GM12878 (cell line): ENCODE data around the gene ATP6V0A4. TPM values are rescaled to one million over a fixed set of nuclear protein-coding genes. Genes with fewer than 3 reads are reported as not detected.

Source experiments
- ATAC-seq: fragments of 200-7000 bp; cut with Tn5 transposase; 3 replicates; pipeline ENCODE4 v1.9.1; 2020; ENCODE audit warnings: mild to moderate bottlenecking, moderate library complexity
- BruUV-seq: library from RNA; stranded (reverse); fragments of 400-500 nt; replicated peaks from 2 replicates; lab custom pipeline; 2021; lab: Mats Ljungman, UMichigan
- CTCF ChIA-PET: fragments of 300-600 bp; sonication (Branson Sonifier 250); formaldehyde crosslinking; extraction: SDS; loops from one replicate; lab custom pipeline; 2021; ENCODE audit warnings: inconsistent platforms; lab: Yijun Ruan, JAX
- POLR2A ChIA-PET: fragments of 350-600 bp; formaldehyde crosslinking; extraction: SDS; loops from one replicate; lab custom pipeline; 2021; ENCODE audit warnings: inconsistent platforms; lab: Charles Lee
- RAD21 ChIA-PET: fragments of 300-600 bp; sonication (Branson Sonifier 250); formaldehyde crosslinking; loops from one replicate; lab custom pipeline; 2023; ENCODE audit warnings: antibody characterized with exemption; ENCODE audit not compliant: unreplicated experiment; lab: Charles Lee
- SMC1A ChIA-PET: fragments of 300-600 bp; sonication (Branson Sonifier 250); formaldehyde crosslinking; loops from one replicate; lab custom pipeline; 2023; ENCODE audit not compliant: unreplicated experiment, uncharacterized antibody; lab: Charles Lee
- DNase-seq: peaks from one replicate; pipeline ENCODE4 v3.0.0-alpha.2; 2011; ENCODE audit warnings: low read depth, low spot score
- FAIRE-seq: peaks from 3 replicates; lab custom pipeline; 2011; peaks lifted over from hg19 to GRCh38; lab: Jason Lieb, UNC
- H2AFZ ChIP-seq: 2 replicates; pipeline ENCODE4 v1.6.0; 2011; ENCODE audit warnings: low read depth, low read length, control low read depth; ENCODE audit not compliant: control insufficient read depth
- H3K27ac ChIP-seq: 2 replicates; pipeline ENCODE4 v1.5.1; 2011; ENCODE audit warnings: control low read depth; ENCODE audit not compliant: control insufficient read depth, insufficient read depth
- H3K27me3 ChIP-seq, 2 experiments: replicated peaks in 1 of 2; 2 replicates each; pipeline versions ENCODE4 v1.6.0 to v1.6.1; 2011; ENCODE audit warnings: low read length in 1 of 2; ENCODE audit not compliant: control insufficient read depth in 2 of 2, insufficient read depth in 2 of 2
- H3K36me3 ChIP-seq, 2 experiments: 2 replicates each; pipeline ENCODE4 v1.5.1; 2011; ENCODE audit warnings: low read length in 1 of 2; ENCODE audit not compliant: control insufficient read depth in 2 of 2, insufficient read depth in 2 of 2
- H3K4me1 ChIP-seq: 2 replicates; pipeline ENCODE4 v1.6.1; 2011; ENCODE audit warnings: mild to moderate bottlenecking, low read length, moderate library complexity, mixed read lengths; ENCODE audit not compliant: control insufficient read depth, insufficient read depth
- H3K4me2 ChIP-seq: 2 replicates; pipeline ENCODE4 v1.6.0; 2011; ENCODE audit warnings: control low read depth; ENCODE audit not compliant: control insufficient read depth, insufficient read depth
- H3K4me3 ChIP-seq: fragments of 200-600 bp; sonication (generic); 2 replicates; pipeline ENCODE4 v1.5.1; 2016
- H3K79me2 ChIP-seq: 2 replicates; pipeline ENCODE4 v1.6.0; 2011; ENCODE audit warnings: low read length; ENCODE audit not compliant: control insufficient read depth, insufficient read depth
- H3K9ac ChIP-seq: 2 replicates; pipeline ENCODE4 v1.8.0; 2011; ENCODE audit warnings: low read length, control low read depth, mixed read lengths; ENCODE audit not compliant: control insufficient read depth, insufficient read depth
- H3K9me3 ChIP-seq: replicated peaks from 3 replicates; pipeline ENCODE4 v1.5.1; 2011; ENCODE audit warnings: mild to moderate bottlenecking, low read length; ENCODE audit not compliant: control insufficient read depth, insufficient read depth
- H4K20me1 ChIP-seq: 2 replicates; pipeline ENCODE4 v1.6.0; 2011; ENCODE audit not compliant: control insufficient read depth, insufficient read depth
- ASH2L ChIP-seq: fragments of 300-600, 200-600 bp; sonication (generic); IDR thresholded peaks from 2 replicates; pipeline ENCODE4 v1.6.1; 2017; ENCODE audit warnings: low read depth, mild to moderate bottlenecking, borderline replicate concordance
- DPF2 ChIP-seq: fragments of 450-650 bp; IDR thresholded peaks from 2 replicates; pipeline ENCODE4 v1.6.1; 2017; ENCODE audit warnings: mild to moderate bottlenecking
- IKZF1 ChIP-seq: fragments of 450-650 bp; conservative IDR thresholded peaks from 2 replicates; pipeline ENCODE4 v1.6.1; 2017; ENCODE audit warnings: antibody characterized with exemption, mild to moderate bottlenecking
- KDM1A ChIP-seq: fragments of 200-600 bp; sonication (generic); IDR thresholded peaks from 2 replicates; pipeline ENCODE4 v1.6.1; 2016; ENCODE audit warnings: borderline replicate concordance
- PML ChIP-seq: IDR thresholded peaks from 2 replicates; pipeline ENCODE4 v1.6.1; 2012; ENCODE audit warnings: low read length, inconsistent platforms
- SIX5 ChIP-seq: IDR thresholded peaks from 2 replicates; pipeline ENCODE4 v1.6.1; 2011; ENCODE audit warnings: mild to moderate bottlenecking, low read depth, low read length, moderate library complexity; ENCODE audit not compliant: severe bottlenecking
- SMC3 ChIP-seq: IDR thresholded peaks from 2 replicates; pipeline ENCODE4 v1.6.1; 2011; ENCODE audit warnings: low read length, improper control_type of control experiment, borderline replicate concordance
- TCF12 ChIP-seq: IDR thresholded peaks from 2 replicates; pipeline ENCODE4 v1.6.1; 2011; ENCODE audit warnings: low read depth, mild to moderate bottlenecking, low read length
- ZNF622 ChIP-seq: fragments of 450-650 bp; IDR thresholded peaks from 2 replicates; pipeline ENCODE4 v1.6.1; 2017; ENCODE audit warnings: mild to moderate bottlenecking, inconsistent platforms
- ZSCAN29 ChIP-seq: fragments of 450-650 bp; IDR thresholded peaks from 2 replicates; pipeline ENCODE4 v1.6.1; 2017; ENCODE audit warnings: mild to moderate bottlenecking, moderate library complexity
- WGBS: methylation state at CpG from one replicate; pipeline ENCODE4 v1.1.6; 2016; ENCODE audit warnings: low lambda C conversion rate; ENCODE audit not compliant: insufficient replicate concordance, insufficient coverage; ENCODE audit errors: missing lambda C conversion rate; 5-methylcytosine and 5-hydroxymethylcytosine counted together
- in situ Hi-C: fragments of 300-500 bp; cut with MboI; formaldehyde crosslinking; loops from 9 replicates; pipeline ENCODE4 v1.14.3; 2018; ENCODE audit warnings: mixed read lengths
- intact Hi-C: fragments of 100-400 bp; cut with micrococcal nuclease; formaldehyde crosslinking; loops from one replicate; pipeline ENCODE4 v1.14.2; 2022; ENCODE audit not compliant: unreplicated experiment
- polyA plus RNA-seq, 11 experiments: library from polyadenylated mRNA; depleted of rRNA in 4 of 11; unstranded in 6 of 11; stranded (reverse) in 5 of 11; fragments of >200 nt; fragmentation: Nextera tagmentation in 4 of 11; fragmentation: Illumina TruSeq in 1 of 11; extraction: Ambion mirVana in 4 of 11; extraction: Trizol in 1 of 11; gene quantifications; 1 replicate in 1 of 11; 2 replicates in 10 of 11; pipeline versions ENCODE4 v1.2.1 to v1.2.3, GENCODE V29; 2011 to 2016; ENCODE audit warnings: inconsistent platforms in 2 of 11, missing spikeins in 2 of 11, low read depth in 1 of 11
- total RNA-seq, 4 experiments: library from RNA; depleted of rRNA in 3 of 4; stranded (reverse); fragments of >200 nt in 3 of 4; fragmentation: Illumina TruSeq in 1 of 4; extraction: Trizol in 1 of 4; gene quantifications; 2 replicates each; pipeline versions ENCODE4 v1.2.1 to v1.2.3, GENCODE V29; 2013 to 2021
- TF ChIP-seq, protein P1 (sequence below): fragments of 450-650 bp; IDR thresholded peaks from 2 replicates; pipeline ENCODE4 v1.6.1; 2016; ENCODE audit warnings: mild to moderate bottlenecking, moderate library complexity, borderline replicate concordance
- TF ChIP-seq, protein P2 (sequence below): fragments of 450-650 bp; formaldehyde crosslinking; IDR thresholded peaks from 2 replicates; pipeline ENCODE4 v1.4.0; 2020; ENCODE audit warnings: mild to moderate bottlenecking, moderate library complexity

ATP6V0A4 gene
- total and polyA plus RNA-seq, 10 of the 15 experiments (the other 5 are each of a cell fraction or from before 2014, with no cell fraction given): not detected

DNA sequence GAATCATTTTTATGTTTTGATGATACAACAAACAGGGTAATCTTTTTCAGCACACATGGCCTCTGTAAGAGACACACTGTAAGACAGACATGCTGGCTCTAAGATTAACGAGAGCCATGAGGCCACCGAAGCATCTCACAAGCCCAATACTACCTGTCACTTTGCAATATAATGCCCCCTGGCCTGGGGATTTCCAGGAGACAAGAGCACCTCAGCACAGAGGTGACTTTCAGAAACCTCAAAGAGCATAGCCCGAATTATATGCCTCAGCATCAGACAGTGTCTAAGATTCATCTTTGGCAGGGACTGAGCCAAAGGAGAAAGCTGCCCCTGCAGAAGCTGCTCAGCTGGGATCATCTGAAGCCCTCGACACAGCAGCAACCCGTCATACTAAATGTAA is 44.4 kb downstream of the ATP6V0A4 start (continued):
- no peak for TF ChIP-seq IKZF1
- TF ChIP-seq ZSCAN29: no peak
- TF ChIP-seq, protein P1, sequence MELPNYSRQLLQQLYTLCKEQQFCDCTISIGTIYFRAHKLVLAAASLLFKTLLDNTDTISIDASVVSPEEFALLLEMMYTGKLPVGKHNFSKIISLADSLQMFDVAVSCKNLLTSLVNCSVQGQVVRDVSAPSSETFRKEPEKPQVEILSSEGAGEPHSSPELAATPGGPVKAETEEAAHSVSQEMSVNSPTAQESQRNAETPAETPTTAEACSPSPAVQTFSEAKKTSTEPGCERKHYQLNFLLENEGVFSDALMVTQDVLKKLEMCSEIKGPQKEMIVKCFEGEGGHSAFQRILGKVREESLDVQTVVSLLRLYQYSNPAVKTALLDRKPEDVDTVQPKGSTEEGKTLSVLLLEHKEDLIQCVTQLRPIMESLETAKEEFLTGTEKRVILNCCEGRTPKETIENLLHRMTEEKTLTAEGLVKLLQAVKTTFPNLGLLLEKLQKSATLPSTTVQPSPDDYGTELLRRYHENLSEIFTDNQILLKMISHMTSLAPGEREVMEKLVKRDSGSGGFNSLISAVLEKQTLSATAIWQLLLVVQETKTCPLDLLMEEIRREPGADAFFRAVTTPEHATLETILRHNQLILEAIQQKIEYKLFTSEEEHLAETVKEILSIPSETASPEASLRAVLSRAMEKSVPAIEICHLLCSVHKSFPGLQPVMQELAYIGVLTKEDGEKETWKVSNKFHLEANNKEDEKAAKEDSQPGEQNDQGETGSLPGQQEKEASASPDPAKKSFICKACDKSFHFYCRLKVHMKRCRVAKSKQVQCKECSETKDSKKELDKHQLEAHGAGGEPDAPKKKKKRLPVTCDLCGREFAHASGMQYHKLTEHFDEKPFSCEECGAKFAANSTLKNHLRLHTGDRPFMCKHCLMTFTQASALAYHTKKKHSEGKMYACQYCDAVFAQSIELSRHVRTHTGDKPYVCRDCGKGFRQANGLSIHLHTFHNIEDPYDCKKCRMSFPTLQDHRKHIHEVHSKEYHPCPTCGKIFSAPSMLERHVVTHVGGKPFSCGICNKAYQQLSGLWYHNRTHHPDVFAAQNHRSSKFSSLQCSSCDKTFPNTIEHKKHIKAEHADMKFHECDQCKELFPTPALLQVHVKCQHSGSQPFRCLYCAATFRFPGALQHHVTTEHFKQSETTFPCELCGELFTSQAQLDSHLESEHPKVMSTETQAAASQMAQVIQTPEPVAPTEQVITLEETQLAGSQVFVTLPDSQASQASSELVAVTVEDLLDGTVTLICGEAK: no peak
- no peak for TF ChIP-seq SIX5
- TF ChIP-seq ZNF622: no peak
- TF ChIP-seq TCF12: no peak
- TF ChIP-seq DPF2: no peak
- no peak for TF ChIP-seq PML
- TF ChIP-seq, all 136 proteins: peak for 0

DNA sequence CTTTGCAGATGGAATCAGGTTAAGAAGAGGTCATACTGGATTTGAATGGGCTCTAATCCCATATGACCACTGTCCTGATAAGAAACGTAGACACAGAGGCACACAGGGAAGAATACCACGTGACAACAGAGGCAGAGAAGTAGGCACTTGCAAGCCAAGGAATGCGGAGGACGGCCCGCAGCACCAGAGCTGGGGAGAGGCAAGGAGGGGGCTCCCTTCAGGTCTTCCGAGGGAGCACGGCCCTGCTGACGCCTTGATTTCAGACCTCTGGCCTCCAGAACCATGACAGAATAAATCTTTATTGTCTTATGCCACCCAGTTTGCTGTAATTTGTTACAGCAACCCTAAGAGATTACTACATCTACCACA is 44.9 kb downstream of the ATP6V0A4 start:
- Histone ChIP-seq H3K27ac (no peak overlapping the region), H3K4me1 (no peaks in the 10 kb centered on the region), H2AFZ (no peak overlapping the region), H3K4me2 (no peak overlapping the region), H3K9ac (no peak overlapping the region), H3K9me3 (no peaks in the 10 kb centered on the region; the same call in 2 of the 3 replicates), H3K36me3 (no peaks in the 10 kb centered on the region), H3K27me3 (no peaks in the 10 kb centered on the region; a peak in 1 of 4 replicates), H4K20me1 (no peaks in the 10 kb centered on the region), H3K79me2 (no peaks in the 10 kb centered on the region), H3K4me3 (no peak overlapping the region)
- ChIA-PET SMC1A (interaction anchor here (1.0 kb wide), 1 partner anchor 9 kb away, joined by 3 read pairs; no protein-coding TSS in a partner anchor), POLR2A (no interaction called here), RAD21 (no interaction called here), CTCF (no interaction called here)
- in situ Hi-C loops: no loop called here
- DNase-seq (no peak), ATAC-seq (no peak), FAIRE-seq (no peak)
- intact Hi-C loops: loop anchor here (5.0 kb wide), 1 partner anchor 114 kb away; no protein-coding TSS in a partner anchor
- BruUV-seq: no TSS peak
- WGBS: 53% methylated on average over 5 of the region's 8 CpGs
- no peak for TF ChIP-seq SIX5
- no peak for TF ChIP-seq SMC3
- TF ChIP-seq, protein P1: no peak
- TF ChIP-seq ASH2L: no peak
- TF ChIP-seq, protein P2, sequence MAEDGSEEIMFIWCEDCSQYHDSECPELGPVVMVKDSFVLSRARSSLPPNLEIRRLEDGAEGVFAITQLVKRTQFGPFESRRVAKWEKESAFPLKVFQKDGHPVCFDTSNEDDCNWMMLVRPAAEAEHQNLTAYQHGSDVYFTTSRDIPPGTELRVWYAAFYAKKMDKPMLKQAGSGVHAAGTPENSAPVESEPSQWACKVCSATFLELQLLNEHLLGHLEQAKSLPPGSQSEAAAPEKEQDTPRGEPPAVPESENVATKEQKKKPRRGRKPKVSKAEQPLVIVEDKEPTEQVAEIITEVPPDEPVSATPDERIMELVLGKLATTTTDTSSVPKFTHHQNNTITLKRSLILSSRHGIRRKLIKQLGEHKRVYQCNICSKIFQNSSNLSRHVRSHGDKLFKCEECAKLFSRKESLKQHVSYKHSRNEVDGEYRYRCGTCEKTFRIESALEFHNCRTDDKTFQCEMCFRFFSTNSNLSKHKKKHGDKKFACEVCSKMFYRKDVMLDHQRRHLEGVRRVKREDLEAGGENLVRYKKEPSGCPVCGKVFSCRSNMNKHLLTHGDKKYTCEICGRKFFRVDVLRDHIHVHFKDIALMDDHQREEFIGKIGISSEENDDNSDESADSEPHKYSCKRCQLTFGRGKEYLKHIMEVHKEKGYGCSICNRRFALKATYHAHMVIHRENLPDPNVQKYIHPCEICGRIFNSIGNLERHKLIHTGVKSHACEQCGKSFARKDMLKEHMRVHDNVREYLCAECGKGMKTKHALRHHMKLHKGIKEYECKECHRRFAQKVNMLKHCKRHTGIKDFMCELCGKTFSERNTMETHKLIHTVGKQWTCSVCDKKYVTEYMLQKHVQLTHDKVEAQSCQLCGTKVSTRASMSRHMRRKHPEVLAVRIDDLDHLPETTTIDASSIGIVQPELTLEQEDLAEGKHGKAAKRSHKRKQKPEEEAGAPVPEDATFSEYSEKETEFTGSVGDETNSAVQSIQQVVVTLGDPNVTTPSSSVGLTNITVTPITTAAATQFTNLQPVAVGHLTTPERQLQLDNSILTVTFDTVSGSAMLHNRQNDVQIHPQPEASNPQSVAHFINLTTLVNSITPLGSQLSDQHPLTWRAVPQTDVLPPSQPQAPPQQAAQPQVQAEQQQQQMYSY (CRISPR knock-in tag): no peak
- no peak for TF ChIP-seq KDM1A
